GM23338 (cell line): ENCODE measurements around the gene APPL2. TPM values are rescaled to one million over a fixed set of nuclear protein-coding genes. Genes with fewer than 3 reads are reported as not detected.

Experiments used
- ATAC-seq: fragments of 200-7000 bp; cut with Tn5 transposase; 3 replicates; pipeline ENCODE4 v1.9.1; 2020
- DNase-seq: peaks from one replicate; pipeline ENCODE4 v3.0.0-alpha.2; 2015; ENCODE audit warnings: low spot score
- H2AFZ ChIP-seq: fragments of 200-600 bp; sonication (generic); 2 replicates; pipeline ENCODE4 v1.8.0; 2016; ENCODE audit warnings: antibody characterized with exemption, mild to moderate bottlenecking, moderate library complexity
- H3F3A ChIP-seq: fragments of 200-600 bp; sonication (generic); replicated peaks from 2 replicates; pipeline ENCODE4 v1.8.0; 2017; ENCODE audit warnings: antibody characterized with exemption, mixed run types, low read depth
- H3K27ac ChIP-seq: fragments of 200-600 bp; sonication (generic); 2 replicates; pipeline ENCODE4 v1.6.1; 2016; ENCODE audit warnings: low read depth
- H3K27me3 ChIP-seq: fragments of 200-600 bp; sonication (generic); 2 replicates; pipeline ENCODE4 v1.8.0; 2016; ENCODE audit warnings: mild to moderate bottlenecking, mixed run types, moderate library complexity; ENCODE audit not compliant: insufficient read depth
- H3K36me3 ChIP-seq: fragments of 200-600 bp; sonication (generic); 2 replicates; pipeline ENCODE4 v1.8.0; 2016; ENCODE audit warnings: mild to moderate bottlenecking; ENCODE audit not compliant: insufficient read depth
- H3K4me1 ChIP-seq: fragments of 200-600 bp; sonication (generic); 2 replicates; pipeline ENCODE4 v1.8.0; 2016; ENCODE audit warnings: mild to moderate bottlenecking, moderate library complexity; ENCODE audit not compliant: insufficient read depth
- H3K4me2 ChIP-seq: fragments of 200-600 bp; sonication (generic); 2 replicates; pipeline ENCODE4 v1.7.1; 2017; ENCODE audit warnings: mixed run types
- H3K4me3 ChIP-seq: fragments of 200-600 bp; sonication (generic); 2 replicates; pipeline ENCODE4 v1.6.1; 2016; ENCODE audit warnings: mixed run types
- H3K79me2 ChIP-seq: fragments of 200-600 bp; sonication (generic); replicated peaks from 2 replicates; pipeline ENCODE4 v1.8.0; 2017; ENCODE audit warnings: mild to moderate bottlenecking; ENCODE audit not compliant: insufficient read depth
- H3K9me2 ChIP-seq: fragments of 200-600 bp; sonication (generic); 2 replicates; pipeline ENCODE4 v1.8.0; 2017; ENCODE audit not compliant: insufficient read depth
- H4K20me1 ChIP-seq: fragments of 200-600 bp; sonication (generic); replicated peaks from 2 replicates; pipeline ENCODE4 v1.8.0; 2017; ENCODE audit warnings: mild to moderate bottlenecking; ENCODE audit not compliant: insufficient read depth
- H3K27ac Mint-ChIP-seq: 2 replicates; pipeline ENCODE4 v1.8.0; 2020; ENCODE audit warnings: inconsistent platforms, mild to moderate bottlenecking, moderate library complexity, mixed read lengths
- H3K27me3 Mint-ChIP-seq: 3 replicates; pipeline ENCODE4 v1.8.0; 2022; ENCODE audit warnings: low read depth, mild to moderate bottlenecking, moderate library complexity, mixed read lengths, inconsistent platforms; ENCODE audit not compliant: insufficient read depth, poor library complexity
- H3K36me3 Mint-ChIP-seq: 3 replicates; pipeline ENCODE4 v1.8.0; 2021; ENCODE audit warnings: low read depth, mild to moderate bottlenecking, inconsistent platforms, moderate library complexity, mixed read lengths
- H3K4me1 Mint-ChIP-seq: 3 replicates; pipeline ENCODE4 v1.8.0; 2020; ENCODE audit warnings: mild to moderate bottlenecking, inconsistent platforms, mixed read lengths
- H3K4me3 Mint-ChIP-seq: 3 replicates; pipeline ENCODE4 v1.8.0; 2021; ENCODE audit warnings: moderate library complexity, mild to moderate bottlenecking, inconsistent platforms, mixed read lengths
- H3K9me3 Mint-ChIP-seq: 3 replicates; pipeline ENCODE4 v1.8.0; 2020; ENCODE audit warnings: moderate library complexity, mild to moderate bottlenecking, inconsistent platforms, mixed read lengths
- ETS1 ChIP-seq: IDR thresholded peaks from 2 replicates; pipeline ENCODE4 v1.6.1; 2016; ENCODE audit warnings: antibody characterized with exemption
- EZH2phosphoT487 ChIP-seq: fragments of 200-600 bp; sonication (generic); IDR thresholded peaks from one replicate; pipeline ENCODE4 v1.8.1; 2018; ENCODE audit warnings: antibody characterized with exemption; ENCODE audit not compliant: unreplicated experiment
- JUNB ChIP-seq: IDR thresholded peaks from one replicate; pipeline ENCODE4 v1.6.1; 2016; ENCODE audit warnings: antibody characterized with exemption; ENCODE audit not compliant: unreplicated experiment
- POLR2AphosphoS5 ChIP-seq: IDR thresholded peaks from 2 replicates; pipeline ENCODE4 v1.6.1; 2016; ENCODE audit warnings: antibody characterized with exemption, low read depth
- STAT1 ChIP-seq: IDR thresholded peaks from one replicate; pipeline ENCODE4 v1.6.1; 2016; ENCODE audit warnings: antibody characterized with exemption; ENCODE audit not compliant: unreplicated experiment
- ZNF114 ChIP-seq: fragments of 250-450 bp; sonication (Bioruptor Pico); IDR thresholded peaks from 2 replicates; pipeline ENCODE4 v1.5.0; 2020; ENCODE audit warnings: mild to moderate bottlenecking, moderate library complexity
- ZNF462 ChIP-seq: fragments of 250-450 bp; sonication (Bioruptor Pico); IDR thresholded peaks from 2 replicates; pipeline ENCODE4 v1.5.0; 2020; ENCODE audit warnings: mild to moderate bottlenecking, moderate library complexity
- polyA plus RNA-seq: library from polyadenylated mRNA; unstranded; fragments of >200 nt; fragmentation: Nextera tagmentation; extraction: Ambion mirVana; gene quantifications from 2 replicates; pipeline ENCODE4 v1.2.1, GENCODE V29; 2016
- total RNA-seq: library from RNA; depleted of rRNA; stranded (reverse); fragments of >200 nt; shearing (Covaris generic); gene quantifications from 2 replicates; pipeline ENCODE4 v1.2.3, GENCODE V29; 2014
- TF ChIP-seq, protein P1 (sequence below), 2 experiments: fragments of 200-600 bp in 1 of 2; sonication (generic) in 1 of 2; conservative IDR thresholded peaks; 2 replicates each; pipeline versions ENCODE4 v1.5.1 to v1.6.1; 2016 to 2017; ENCODE audit warnings: antibody characterized with exemption in 2 of 2, low read depth in 2 of 2, mild to moderate bottlenecking in 2 of 2, moderate library complexity in 1 of 2

Gene APPL2
- total and polyA plus RNA-seq, 2 experiments from 2014 or later, result 9.3 to 17.4 TPM

DNA sequence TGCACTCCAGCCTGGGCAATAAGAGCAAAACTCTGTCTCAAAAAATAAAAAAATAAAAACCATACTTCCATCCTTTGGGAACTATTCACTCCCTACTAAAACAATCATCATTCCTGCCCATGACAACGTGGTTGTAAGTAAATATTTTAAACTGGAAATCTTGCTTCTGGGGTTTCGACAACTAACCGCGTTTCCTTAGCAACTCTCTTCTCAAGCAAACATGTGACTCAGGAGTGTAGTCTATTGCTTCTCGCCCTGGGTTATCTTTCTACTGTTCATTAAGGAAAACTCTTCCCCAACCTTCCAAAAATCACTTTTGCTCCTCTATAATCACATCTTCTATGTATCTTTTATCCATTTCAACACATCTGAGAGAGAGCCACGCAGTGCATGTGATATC, 21.8 kb downstream of the APPL2 start:
- DNase-seq (no peak), ATAC-seq (no peak)
- Mint-ChIP-seq H3K4me3 (no peak overlapping the region), H3K27me3 (no peaks in the 10 kb centered on the region), H3K36me3 (peaks cover 9% of the 10 kb centered on the region; the same call in 2 of the 3 replicates), H3K9me3 (no peaks in the 10 kb centered on the region), H3K27ac (no peak overlapping the region), H3K4me1 (peaks cover 10% of the 10 kb centered on the region; the same call in 2 of the 3 replicates)
- Histone ChIP-seq H3K4me2 (no peak overlapping the region), H3K27me3 (no peaks in the 10 kb centered on the region), H3F3A (no peaks in the 10 kb centered on the region), H2AFZ (no peak overlapping the region), H3K79me2 (no peaks in the 10 kb centered on the region), H3K27ac (no peak overlapping the region), H4K20me1 (no peaks in the 10 kb centered on the region; the same call in 1 of the 2 replicates), H3K9me2 (no peaks in the 10 kb centered on the region; the same call in 1 of the 2 replicates), H3K4me3 (no peak overlapping the region), H3K36me3 (no peaks in the 10 kb centered on the region; the same call in 1 of the 2 replicates), H3K4me1 (no peaks in the 10 kb centered on the region)
- no peak for TF ChIP-seq ZNF114 (CRISPR knock-in tag)
- TF ChIP-seq, protein P1, sequence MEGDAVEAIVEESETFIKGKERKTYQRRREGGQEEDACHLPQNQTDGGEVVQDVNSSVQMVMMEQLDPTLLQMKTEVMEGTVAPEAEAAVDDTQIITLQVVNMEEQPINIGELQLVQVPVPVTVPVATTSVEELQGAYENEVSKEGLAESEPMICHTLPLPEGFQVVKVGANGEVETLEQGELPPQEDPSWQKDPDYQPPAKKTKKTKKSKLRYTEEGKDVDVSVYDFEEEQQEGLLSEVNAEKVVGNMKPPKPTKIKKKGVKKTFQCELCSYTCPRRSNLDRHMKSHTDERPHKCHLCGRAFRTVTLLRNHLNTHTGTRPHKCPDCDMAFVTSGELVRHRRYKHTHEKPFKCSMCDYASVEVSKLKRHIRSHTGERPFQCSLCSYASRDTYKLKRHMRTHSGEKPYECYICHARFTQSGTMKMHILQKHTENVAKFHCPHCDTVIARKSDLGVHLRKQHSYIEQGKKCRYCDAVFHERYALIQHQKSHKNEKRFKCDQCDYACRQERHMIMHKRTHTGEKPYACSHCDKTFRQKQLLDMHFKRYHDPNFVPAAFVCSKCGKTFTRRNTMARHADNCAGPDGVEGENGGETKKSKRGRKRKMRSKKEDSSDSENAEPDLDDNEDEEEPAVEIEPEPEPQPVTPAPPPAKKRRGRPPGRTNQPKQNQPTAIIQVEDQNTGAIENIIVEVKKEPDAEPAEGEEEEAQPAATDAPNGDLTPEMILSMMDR (conservative IDR thresholded peaks at IDR 0.05; ENCODE audit: low read depth in 2 of 2), result no peak
- TF ChIP-seq EZH2phosphoT487, result no peak
- TF ChIP-seq JUNB, result no peak
- no peak for TF ChIP-seq POLR2AphosphoS5
- TF ChIP-seq ZNF462, result no peak
- no peak for TF ChIP-seq ETS1
- no peak for TF ChIP-seq STAT1
